ENCODE measurements around the gene AKAP13. TPM values are rescaled to one million over a fixed set of nuclear protein-coding genes. Genes with fewer than 3 reads are reported as not detected.

AKAP13 gene
- polyA plus RNA-seq, 2 of the 4 experiments (the other 2 are of a cell fraction) = 20.4 to 28.8 TPM

- no peak overlapping the region for H3K4me2 ChIP-seq
- 85% methylated on average over 4 of the region's 4 CpGs for WGBS (ENCODE audit: missing lambda C conversion rate)
- ChIA-PET CTCF (interaction anchor here (0.6 to 1.3 kb wide), 2 partner anchors 9 to 114 kb away, joined by 3 read pairs; no protein-coding TSS in a partner anchor), POLR2A (no interaction called here)
- no peak for FAIRE-seq
- DNase-seq (ENCODE audit: low read depth in 1 of 2, low spot score in 1 of 2) = no peak
- TF ChIP-seq ZC3H11A (IDR thresholded peaks at IDR 0.05) = no peak
- no peak for TF ChIP-seq ZFP36 (IDR thresholded peaks at IDR 0.05; ENCODE audit: borderline replicate concordance, partially characterized antibody)
- no peak for TF ChIP-seq CBX2 (IDR thresholded peaks at IDR 0.05; ENCODE audit: borderline replicate concordance, low read depth)
- TF ChIP-seq HOXB13 (CRISPR knock-in tag; IDR thresholded peaks at IDR 0.05; ENCODE audit: low read depth) = no peak
- no peak for TF ChIP-seq GATA3 (IDR thresholded peaks at IDR 0.05; ENCODE audit: borderline replicate concordance)
- TF ChIP-seq CEBPB (IDR thresholded peaks at IDR 0.05) = no peak
- TF ChIP-seq MAX (IDR thresholded peaks at IDR 0.05) = no peak
- TF ChIP-seq MAFK (IDR thresholded peaks at IDR 0.05; ENCODE audit: partially characterized antibody) = no peak
- no peak for TF ChIP-seq POLR2AphosphoS2 (conservative IDR thresholded peaks at IDR 0.05; ENCODE audit: low read length)
- TF ChIP-seq ZSCAN20 (CRISPR knock-in tag; IDR thresholded peaks at IDR 0.05) = no peak
- TF ChIP-seq FOXS1 (CRISPR knock-in tag; IDR thresholded peaks at IDR 0.05) = no peak
- TF ChIP-seq E2F6 (IDR thresholded peaks at IDR 0.05; ENCODE audit: borderline replicate concordance, low read depth) = no peak
- TF ChIP-seq BCL3 (IDR thresholded peaks at IDR 0.05) = no peak
- no peak for TF ChIP-seq MYC (IDR thresholded peaks at IDR 0.05; ENCODE audit: borderline replicate concordance, low read length)
- TF ChIP-seq RAD21 (conservative IDR thresholded peaks at IDR 0.05 in 1 of 2, IDR thresholded peaks at IDR 0.05 in 1 of 2) = no peak
- H3K27ac ChIP-seq = no peak overlapping the region
- no peak for ATAC-seq
- H3K4me3 ChIP-seq = no peak overlapping the region
- H3K9me3 ChIP-seq = no peaks in the 10 kb centered on the region
- H3K4me1 ChIP-seq = no peaks in the 10 kb centered on the region
These were observed 345.2 kb downstream of the AKAP13 start for GRCh38 chr15:85725564-85725963.

GRCh38 chr15:85726454-85726853 lies 346.1 kb downstream of the AKAP13 start:
- 83% methylated on average over 2 of the region's 2 CpGs for WGBS (ENCODE audit: missing lambda C conversion rate)
- H3K4me2 ChIP-seq = no peak overlapping the region
- DNase-seq (ENCODE audit: low read depth in 1 of 2, low spot score in 1 of 2) = no peak
- no peak overlapping the region for H3K27ac ChIP-seq
- CTCF ChIA-PET = interaction anchor here (9.3 kb wide), 1 partner anchor 14 kb away, joined by 62 read pairs; no protein-coding TSS in a partner anchor
- H3K9me3 ChIP-seq = no peaks in the 10 kb centered on the region
- POLR2A ChIA-PET = no interaction called here
- ATAC-seq = no peak
- no peaks in the 10 kb centered on the region for H3K4me1 ChIP-seq
- H3K4me3 ChIP-seq = no peak overlapping the region
- FAIRE-seq = no peak
- TF ChIP-seq MAFK (IDR thresholded peaks at IDR 0.05; ENCODE audit: partially characterized antibody) = peak; percentile 28
- TF ChIP-seq EHF (CRISPR knock-in tag; IDR thresholded peaks at IDR 0.05) = no peak

GRCh38 chr15:85727068-85727467 lies 346.7 kb downstream of the AKAP13 start:
- ChIA-PET POLR2A (no interaction called here), CTCF (interaction anchor here (6.6 to 9.3 kb wide), 2 partner anchors 13 to 112 kb away, joined by 62 to 67 read pairs; no protein-coding TSS in a partner anchor)
- 76% methylated on average over 2 of the region's 2 CpGs for WGBS (ENCODE audit: missing lambda C conversion rate)
- no peaks in the 10 kb centered on the region for H3K4me1 ChIP-seq
- no peak for DNase-seq (ENCODE audit: low read depth in 1 of 2, low spot score in 1 of 2)
- 0 out of 3 replicates have a peak, but pooled peaks cover 4% of the 10 kb centered on the region for H3K9me3 ChIP-seq
- no peak for ATAC-seq
- H3K27ac ChIP-seq = no peak overlapping the region
- TF ChIP-seq CBX2 (IDR thresholded peaks at IDR 0.05; ENCODE audit: borderline replicate concordance, low read depth) = no peak
- TF ChIP-seq JUNB (IDR thresholded peaks at IDR 0.05) = no peak
- TF ChIP-seq KDM5A (IDR thresholded peaks at IDR 0.05) = no peak
- no peak for TF ChIP-seq RAD21 (conservative IDR thresholded peaks at IDR 0.05 in 1 of 2, IDR thresholded peaks at IDR 0.05 in 1 of 2)
- TF ChIP-seq CBX8 (IDR thresholded peaks at IDR 0.05) = no peak
- no peak overlapping the region for H3K4me2 ChIP-seq
- H3K4me3 ChIP-seq = no peak overlapping the region
- FAIRE-seq = no peak
